ENCODE measurements around the gene DNM3. TPM values are rescaled to one million over a fixed set of nuclear protein-coding genes. Genes with fewer than 3 reads are reported as not detected.
"Not testable (repeated sequence)": the region's sequence is repeated elsewhere in the genome, so short reads cannot be mapped to it uniquely, and the experiment has no call there.

Gene DNM3
- total and polyA plus RNA-seq, 2 experiments from 2014 or later, result 5.2 to 12.2 TPM

- TF ChIP-seq ZNF331 (CRISPR knock-in tag; IDR thresholded peaks at IDR 0.05; ENCODE audit: low read depth), result no peak
Observed at GRCh38 chr1:172051898-172052297, 210.6 kb downstream of the DNM3 start (continued).

DNA sequence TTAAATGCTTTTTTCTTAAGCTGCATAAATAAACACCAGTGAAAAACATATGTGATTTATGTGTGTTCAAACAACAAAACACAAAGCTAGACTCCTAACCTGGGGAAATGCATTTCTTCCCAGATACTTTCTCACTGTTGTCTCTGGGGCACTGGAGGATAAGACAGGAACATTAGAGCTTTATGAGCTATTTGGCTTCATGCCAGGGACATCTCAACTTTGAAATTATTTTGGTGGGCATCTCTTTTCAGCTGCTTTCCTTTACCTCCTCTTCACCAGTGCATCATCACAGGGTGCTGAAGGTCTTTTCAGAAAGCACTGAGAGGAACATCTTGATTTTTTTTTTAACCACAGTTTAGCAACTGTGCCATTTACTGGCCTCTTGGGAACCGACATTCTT, 212.9 kb downstream of the DNM3 start:
- Mint-ChIP-seq H3K9me3 (peaks cover 11% of the 10 kb centered on the region), H3K27me3 (ENCODE audit: insufficient read depth, low read depth, poor library complexity) (no peaks in the 10 kb centered on the region), H3K4me1 (peaks cover 2% of the 10 kb centered on the region; the same call in 1 of the 3 replicates), H3K4me3 (no peak overlapping the region), H3K36me3 (ENCODE audit: low read depth) (peaks cover 12% of the 10 kb centered on the region; the same call in 2 of the 3 replicates), H3K27ac (no peak overlapping the region)
- no peaks in the 10 kb centered on the region for H3K9me2 ChIP-seq (ENCODE audit: insufficient read depth)
- H3K4me2 ChIP-seq, result no peak overlapping the region
- TF ChIP-seq NANOG (IDR thresholded peaks at IDR 0.05; ENCODE audit: borderline replicate concordance) (no peak), STAT1 (IDR thresholded peaks at IDR 0.05; ENCODE audit: unreplicated experiment) (no peak), ZNF331 (CRISPR knock-in tag; IDR thresholded peaks at IDR 0.05; ENCODE audit: low read depth) (no peak), CTCF (conservative IDR thresholded peaks at IDR 0.05; ENCODE audit: low read depth in 2 of 2) (no peak), ZNF462 (CRISPR knock-in tag; IDR thresholded peaks at IDR 0.05) (no peak)
- ATAC-seq (no peak), DNase-seq (ENCODE audit: low spot score) (no peak)
- no peaks in the 10 kb centered on the region for H3K4me1 ChIP-seq (ENCODE audit: insufficient read depth)
- H3F3A ChIP-seq (replicated peaks; ENCODE audit: low read depth), result no peaks in the 10 kb centered on the region
- no peaks in the 10 kb centered on the region for H4K20me1 ChIP-seq (replicated peaks; ENCODE audit: insufficient read depth)
- H3K4me3 ChIP-seq, result no peak overlapping the region
- H3K27ac ChIP-seq (ENCODE audit: low read depth), result no peak overlapping the region
- peaks cover 7% of the 10 kb centered on the region; the same call in 1 of the 2 replicates for H3K36me3 ChIP-seq (ENCODE audit: insufficient read depth)
- H2AFZ ChIP-seq, result no peak overlapping the region
- H3K27me3 ChIP-seq (ENCODE audit: insufficient read depth), result no peaks in the 10 kb centered on the region
- H3K79me2 ChIP-seq (replicated peaks; ENCODE audit: insufficient read depth), result no peaks in the 10 kb centered on the region

- H3K27me3 Mint-ChIP-seq (ENCODE audit: insufficient read depth, low read depth, poor library complexity); H4K20me1 ChIP-seq (replicated peaks; ENCODE audit: insufficient read depth); H2AFZ ChIP-seq; H3K4me1 ChIP-seq (ENCODE audit: insufficient read depth); H3K4me1 Mint-ChIP-seq; H3K9me2 ChIP-seq (ENCODE audit: insufficient read depth); DNase-seq (ENCODE audit: low spot score); H3K27ac ChIP-seq (ENCODE audit: low read depth); H3K4me3 Mint-ChIP-seq; H3K27me3 ChIP-seq (ENCODE audit: insufficient read depth); H3F3A ChIP-seq (replicated peaks; ENCODE audit: low read depth); ATAC-seq; H3K4me2 ChIP-seq; H3K27ac Mint-ChIP-seq; H3K4me3 ChIP-seq; H3K36me3 ChIP-seq (ENCODE audit: insufficient read depth); H3K79me2 ChIP-seq (replicated peaks; ENCODE audit: insufficient read depth): not testable (repeated sequence)
- H3K36me3 Mint-ChIP-seq (ENCODE audit: low read depth), result peaks cover 12% of the 10 kb centered on the region; the same call in 2 of the 3 replicates
- peaks cover 11% of the 10 kb centered on the region for H3K9me3 Mint-ChIP-seq
Observed at GRCh38 chr1:172055816-172056419, 214.6 kb downstream of the DNM3 start.
